Transverse colon (tissue), 3 donors: ENCODE results near the gene WNT10A.

Source experiments
- CTCF ChIP-seq, 5 experiments: fragments of 200-600 bp in 3 of 5; fragments of 450-650 bp in 2 of 5; sonication (generic) in 3 of 5; IDR thresholded peaks; 1 replicate in 2 of 5; 2 replicates in 3 of 5; pipeline ENCODE4 v1.5.1; 2016 to 2017; ENCODE audit warnings: antibody characterized with exemption in 5 of 5, inconsistent platforms in 3 of 5, mild to moderate bottlenecking in 2 of 5, moderate library complexity in 1 of 5
- POLR2A ChIP-seq: fragments of 450-650 bp; IDR thresholded peaks from one replicate; pipeline ENCODE4 v1.6.1; 2016; ENCODE audit warnings: antibody characterized with exemption, mild to moderate bottlenecking, moderate library complexity

DNA sequence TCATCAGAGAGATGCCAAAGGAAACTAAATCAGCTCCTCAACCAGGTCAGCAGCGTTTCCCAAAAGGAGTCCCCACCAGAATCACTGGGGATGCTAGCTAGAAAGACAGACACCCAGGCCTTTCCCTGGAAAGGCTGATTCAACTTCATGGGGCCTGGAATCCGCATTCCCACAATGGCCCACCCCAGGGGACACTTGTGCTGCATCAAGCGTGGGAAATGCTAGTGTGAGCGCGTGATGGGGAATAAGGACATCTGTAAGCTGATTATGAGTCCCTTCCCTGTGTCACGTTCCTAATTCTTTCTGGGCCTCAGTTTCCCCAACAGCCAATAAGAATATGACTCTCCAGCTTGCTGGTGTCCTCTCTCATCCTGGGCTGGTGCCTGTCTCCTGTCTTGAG is 2.2 kb upstream of the WNT10A start:
- TF ChIP-seq CTCF (IDR thresholded peaks at IDR 0.05) (no peak), POLR2A (no peak)
